ENCODE results near the gene YOD1. TPM values are rescaled to one million over a fixed set of nuclear protein-coding genes. Genes with fewer than 3 reads are reported as not detected.

Gene YOD1
- total RNA-seq, 1 donor from 2014 or later, result 13.0 TPM

DNA sequence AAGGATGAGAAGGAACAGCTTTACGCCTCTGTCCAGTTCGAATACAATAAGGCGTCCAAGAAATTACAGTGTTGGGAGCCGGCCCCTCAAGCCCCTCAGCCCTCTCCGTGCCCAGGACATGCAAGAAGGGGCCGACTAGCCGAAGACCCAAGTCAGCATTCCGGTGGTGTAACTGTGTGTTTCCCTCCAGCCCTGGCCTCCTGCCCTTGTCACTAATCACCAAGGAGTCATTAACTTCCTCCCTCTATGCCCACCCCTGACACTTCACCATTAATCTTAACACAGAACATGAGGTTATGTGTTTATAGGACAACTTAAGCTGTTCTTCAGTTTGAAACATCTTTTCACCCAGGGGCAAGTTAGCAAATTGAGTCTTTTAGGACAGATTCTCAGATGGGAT is 21.2 kb upstream of the YOD1 start:
- Histone ChIP-seq H3K27me3 (ENCODE audit: control insufficient read depth in 3 of 3, insufficient read depth in 3 of 3, low read length in 3 of 3) (no peaks in the 10 kb centered on the region), H3K9me3 (ENCODE audit: control insufficient read depth in 3 of 3, low read length in 3 of 3) (no peaks in the 10 kb centered on the region), H3K9ac (ENCODE audit: low read depth in 1 of 3, low read length in 3 of 3) (no peak overlapping the region), H3K27ac (ENCODE audit: low read depth, low read length) (no peak overlapping the region), H3K4me1 (ENCODE audit: control insufficient read depth in 3 of 3, insufficient read depth in 3 of 3, low read length in 3 of 3) (peaks cover 2 to 15% (median 11%) of the 10 kb centered on the region in 3 donors), H3K4me3 (ENCODE audit: low read length in 3 of 3) (no peak overlapping the region), H3K36me3 (ENCODE audit: control insufficient read depth in 3 of 3, insufficient read depth in 3 of 3, low read length in 3 of 3) (peaks cover 31 to 65% (median 57%) of the 10 kb centered on the region in 3 donors)

- no peaks in the 10 kb centered on the region for H3K9me3 ChIP-seq (ENCODE audit: control insufficient read depth in 3 of 3, low read length in 3 of 3)
- peaks cover 0 to 8% (median 8%) of the 10 kb centered on the region in 3 donors for H3K4me1 ChIP-seq (ENCODE audit: control insufficient read depth in 3 of 3, insufficient read depth in 3 of 3, low read length in 3 of 3)
- H3K36me3 ChIP-seq (ENCODE audit: control insufficient read depth in 3 of 3, insufficient read depth in 3 of 3, low read length in 3 of 3), result peaks cover 31 to 69% (median 57%) of the 10 kb centered on the region in 3 donors
- H3K9ac ChIP-seq (ENCODE audit: low read depth in 1 of 3, low read length in 3 of 3), result no peak overlapping the region
- H3K27ac ChIP-seq (ENCODE audit: low read depth, low read length), result no peak overlapping the region
- H3K4me3 ChIP-seq (ENCODE audit: low read length in 3 of 3), result no peak overlapping the region
- H3K27me3 ChIP-seq (ENCODE audit: control insufficient read depth in 3 of 3, insufficient read depth in 3 of 3, low read length in 3 of 3), result no peaks in the 10 kb centered on the region
Measured at GRCh38 chr1:207071426-207071825, 20.4 kb upstream of the YOD1 start.

- Histone ChIP-seq H3K9ac (ENCODE audit: low read depth in 1 of 3, low read length in 3 of 3) (no peak overlapping the region), H3K27ac (ENCODE audit: low read depth, low read length) (no peak overlapping the region), H3K36me3 (ENCODE audit: control insufficient read depth in 3 of 3, insufficient read depth in 3 of 3, low read length in 3 of 3) (peaks cover 31 to 75% (median 57%) of the 10 kb centered on the region in 3 donors), H3K4me3 (ENCODE audit: low read length in 3 of 3) (no peak overlapping the region), H3K27me3 (ENCODE audit: control insufficient read depth in 3 of 3, insufficient read depth in 3 of 3, low read length in 3 of 3) (no peaks in the 10 kb centered on the region), H3K9me3 (ENCODE audit: control insufficient read depth in 3 of 3, low read length in 3 of 3) (no peaks in the 10 kb centered on the region), H3K4me1 (ENCODE audit: control insufficient read depth in 3 of 3, insufficient read depth in 3 of 3, low read length in 3 of 3) (peaks cover 0 to 7% (median 5%) of the 10 kb centered on the region in 3 donors)
Measured at GRCh38 chr1:207070811-207071210, 19.8 kb upstream of the YOD1 start.

DNA sequence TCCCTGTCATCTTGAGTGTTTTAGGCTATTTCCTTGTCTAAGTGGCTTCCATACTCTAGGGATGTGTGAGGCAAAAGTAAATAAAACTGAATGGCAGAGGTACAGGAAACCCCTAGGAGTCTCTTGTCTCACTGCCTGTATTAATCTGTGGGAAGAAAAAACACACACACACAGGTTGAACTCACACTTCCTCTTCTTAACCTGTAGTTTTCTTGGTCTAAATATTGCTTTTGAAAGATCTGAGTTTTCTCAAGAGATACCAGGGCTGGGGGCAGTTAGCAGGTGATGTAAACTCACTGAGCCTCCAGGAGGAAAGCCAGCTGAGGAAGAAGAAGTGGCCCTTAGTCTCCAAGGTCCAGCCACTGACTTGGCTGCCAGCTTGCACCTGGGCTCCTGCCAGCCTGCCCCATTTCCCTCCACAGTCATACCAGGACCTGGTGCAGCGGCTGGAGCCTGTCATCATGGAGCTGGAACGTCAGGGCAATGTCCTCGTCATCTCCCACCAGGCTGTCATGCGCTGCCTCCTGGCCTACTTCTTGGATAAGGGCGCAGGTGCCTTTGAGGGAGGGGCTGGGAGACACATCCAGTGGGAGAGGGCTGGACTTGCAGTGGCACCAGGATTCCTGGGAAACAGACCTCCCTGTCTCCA is 19.0 kb upstream of the YOD1 start:
- no peak overlapping the region for H3K27ac ChIP-seq (ENCODE audit: low read depth, low read length)
- H3K4me1 ChIP-seq (ENCODE audit: control insufficient read depth in 3 of 3, insufficient read depth in 3 of 3, low read length in 3 of 3), result peaks cover 0 to 7% (median 5%) of the 10 kb centered on the region in 3 donors
- H3K9me3 ChIP-seq (ENCODE audit: control insufficient read depth in 3 of 3, low read length in 3 of 3), result no peaks in the 10 kb centered on the region
- no peak overlapping the region for H3K4me3 ChIP-seq (ENCODE audit: low read length in 3 of 3)
- peaks cover 31 to 75% (median 54%) of the 10 kb centered on the region in 3 donors for H3K36me3 ChIP-seq (ENCODE audit: control insufficient read depth in 3 of 3, insufficient read depth in 3 of 3, low read length in 3 of 3)
- H3K27me3 ChIP-seq (ENCODE audit: control insufficient read depth in 3 of 3, insufficient read depth in 3 of 3, low read length in 3 of 3), result no peaks in the 10 kb centered on the region
- H3K9ac ChIP-seq (ENCODE audit: low read depth in 1 of 3, low read length in 3 of 3), result peak overlapping the region in 1 of 3 donors; percentile 8

DNA sequence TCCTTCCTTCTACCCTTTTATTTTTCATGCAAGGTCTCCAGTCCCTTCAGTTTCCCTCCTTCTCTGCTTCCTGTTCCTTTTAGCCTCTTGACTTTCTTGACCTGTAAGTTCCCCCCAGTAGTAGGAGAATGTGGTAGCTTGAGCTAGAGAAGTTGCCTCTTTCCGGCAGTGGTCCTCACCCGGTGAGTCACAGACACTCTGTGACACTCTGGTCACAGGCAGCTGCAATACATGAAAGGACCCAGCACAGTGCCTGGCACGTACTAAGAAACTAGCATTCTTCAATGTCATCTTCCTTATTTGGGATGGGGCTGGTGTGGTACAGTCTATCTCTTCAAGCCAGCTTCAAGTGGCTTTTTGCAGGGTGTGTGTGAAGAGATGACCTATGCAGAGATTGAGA is 18.1 kb upstream of the YOD1 start:
- Histone ChIP-seq H3K36me3 (ENCODE audit: control insufficient read depth in 3 of 3, insufficient read depth in 3 of 3, low read length in 3 of 3) (peaks cover 34 to 69% (median 45%) of the 10 kb centered on the region in 3 donors), H3K9ac (ENCODE audit: low read depth in 1 of 3, low read length in 3 of 3) (no peak overlapping the region), H3K27me3 (ENCODE audit: control insufficient read depth in 3 of 3, insufficient read depth in 3 of 3, low read length in 3 of 3) (no peaks in the 10 kb centered on the region), H3K9me3 (ENCODE audit: control insufficient read depth in 3 of 3, low read length in 3 of 3) (no peaks in the 10 kb centered on the region), H3K4me3 (ENCODE audit: low read length in 3 of 3) (no peak overlapping the region), H3K27ac (ENCODE audit: low read depth, low read length) (no peak overlapping the region), H3K4me1 (ENCODE audit: control insufficient read depth in 3 of 3, insufficient read depth in 3 of 3, low read length in 3 of 3) (peaks cover 3 to 10% (median 9%) of the 10 kb centered on the region in 3 donors)

DNA sequence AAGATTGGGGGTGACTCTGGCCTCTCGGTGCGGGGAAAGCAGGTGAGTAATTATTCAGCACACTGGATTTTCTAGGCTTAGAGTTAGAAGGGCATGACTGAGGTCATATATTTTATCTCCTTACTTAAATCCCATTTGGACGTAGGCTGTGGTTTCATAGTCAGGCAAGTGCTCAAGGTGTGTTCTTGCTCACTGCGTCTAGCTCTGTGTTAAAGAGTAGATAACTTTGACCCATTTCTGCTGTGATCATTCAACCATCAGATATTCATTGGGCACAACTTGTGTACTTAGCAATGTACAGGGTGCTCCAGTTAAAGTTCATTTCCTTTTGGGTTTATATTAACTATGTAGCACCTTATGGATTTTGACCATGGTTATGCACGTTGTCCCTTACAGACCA is 16.7 kb upstream of the YOD1 start:
- H3K9ac ChIP-seq (ENCODE audit: low read depth in 1 of 3, low read length in 3 of 3), result no peak overlapping the region
- H3K9me3 ChIP-seq (ENCODE audit: control insufficient read depth in 3 of 3, low read length in 3 of 3), result no peaks in the 10 kb centered on the region
- H3K4me1 ChIP-seq (ENCODE audit: control insufficient read depth in 3 of 3, insufficient read depth in 3 of 3, low read length in 3 of 3), result peaks cover 3 to 18% (median 10%) of the 10 kb centered on the region in 3 donors
- H3K27me3 ChIP-seq (ENCODE audit: control insufficient read depth in 3 of 3, insufficient read depth in 3 of 3, low read length in 3 of 3), result no peaks in the 10 kb centered on the region
- no peak overlapping the region for H3K4me3 ChIP-seq (ENCODE audit: low read length in 3 of 3)
- H3K36me3 ChIP-seq (ENCODE audit: control insufficient read depth in 3 of 3, insufficient read depth in 3 of 3, low read length in 3 of 3), result peaks cover 48 to 75% (median 52%) of the 10 kb centered on the region in 3 donors
- H3K27ac ChIP-seq (ENCODE audit: low read depth, low read length), result no peak overlapping the region

DNA sequence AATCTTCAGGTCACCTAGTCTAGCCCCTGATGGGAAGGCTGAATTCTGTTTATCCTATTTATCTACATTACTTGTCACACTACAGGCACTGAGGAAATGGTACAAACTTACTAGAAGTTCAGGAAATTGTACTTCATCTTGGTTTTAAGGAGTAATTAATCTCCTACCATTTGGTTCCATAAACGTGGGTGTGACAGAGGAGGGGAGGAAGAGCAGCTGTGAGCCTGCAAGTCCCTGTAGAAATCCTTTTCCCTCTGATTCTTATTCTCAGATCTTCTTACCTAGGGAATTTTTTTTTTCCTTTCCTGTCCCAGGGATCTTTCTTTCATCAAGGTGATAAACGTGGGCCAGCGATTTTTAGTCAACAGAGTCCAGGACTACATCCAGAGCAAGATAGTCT is 16.2 kb upstream of the YOD1 start:
- H3K4me1 ChIP-seq (ENCODE audit: control insufficient read depth in 3 of 3, insufficient read depth in 3 of 3, low read length in 3 of 3), result peaks cover 3 to 18% (median 10%) of the 10 kb centered on the region in 3 donors
- H3K4me3 ChIP-seq (ENCODE audit: low read length in 3 of 3), result no peak overlapping the region
- H3K27me3 ChIP-seq (ENCODE audit: control insufficient read depth in 3 of 3, insufficient read depth in 3 of 3, low read length in 3 of 3), result no peaks in the 10 kb centered on the region
- H3K9ac ChIP-seq (ENCODE audit: low read depth in 1 of 3, low read length in 3 of 3), result no peak overlapping the region
- H3K9me3 ChIP-seq (ENCODE audit: control insufficient read depth in 3 of 3, low read length in 3 of 3), result no peaks in the 10 kb centered on the region
- H3K27ac ChIP-seq (ENCODE audit: low read depth, low read length), result no peak overlapping the region
- peaks cover 50 to 75% (median 53%) of the 10 kb centered on the region in 3 donors for H3K36me3 ChIP-seq (ENCODE audit: control insufficient read depth in 3 of 3, insufficient read depth in 3 of 3, low read length in 3 of 3)

- Histone ChIP-seq H3K27ac (ENCODE audit: low read depth, low read length) (peak overlapping the region; percentile 57), H3K9ac (ENCODE audit: low read depth in 1 of 3, low read length in 3 of 3) (peak overlapping the region in 1 of 3 donors; percentile 61), H3K36me3 (ENCODE audit: control insufficient read depth in 3 of 3, insufficient read depth in 3 of 3, low read length in 3 of 3) (peaks cover 39 to 61% (median 50%) of the 10 kb centered on the region in 3 donors)
Measured at GRCh38 chr1:207064561-207064960, 13.6 kb upstream of the YOD1 start.

GRCh38 chr1:207063014-207063413 is 12.0 kb upstream of the YOD1 start:
- H3K9ac ChIP-seq (ENCODE audit: low read depth in 1 of 3, low read length in 3 of 3), result no peak overlapping the region
- H3K36me3 ChIP-seq (ENCODE audit: control insufficient read depth in 3 of 3, insufficient read depth in 3 of 3, low read length in 3 of 3), result peaks cover 27 to 50% (median 37%) of the 10 kb centered on the region in 3 donors
- no peak overlapping the region for H3K27ac ChIP-seq (ENCODE audit: low read depth, low read length)
- peaks cover 11 to 33% (median 28%) of the 10 kb centered on the region in 3 donors for H3K4me1 ChIP-seq (ENCODE audit: control insufficient read depth in 3 of 3, insufficient read depth in 3 of 3, low read length in 3 of 3)
- H3K9me3 ChIP-seq (ENCODE audit: control insufficient read depth in 3 of 3, low read length in 3 of 3), result no peaks in the 10 kb centered on the region
- H3K4me3 ChIP-seq (ENCODE audit: low read length in 3 of 3), result no peak overlapping the region
- no peaks in the 10 kb centered on the region for H3K27me3 ChIP-seq (ENCODE audit: control insufficient read depth in 3 of 3, insufficient read depth in 3 of 3, low read length in 3 of 3)

More at GRCh38 chr1:207064561-207064960, 13.6 kb upstream of the YOD1 start:
- Histone ChIP-seq H3K27me3 (ENCODE audit: control insufficient read depth in 3 of 3, insufficient read depth in 3 of 3, low read length in 3 of 3) (no peaks in the 10 kb centered on the region), H3K9me3 (ENCODE audit: control insufficient read depth in 3 of 3, low read length in 3 of 3) (no peaks in the 10 kb centered on the region), H3K4me3 (ENCODE audit: low read length in 3 of 3) (no peak overlapping the region), H3K4me1 (ENCODE audit: control insufficient read depth in 3 of 3, insufficient read depth in 3 of 3, low read length in 3 of 3) (peaks cover 4 to 22% (median 17%) of the 10 kb centered on the region in 3 donors)

- Histone ChIP-seq H3K9me3 (ENCODE audit: control insufficient read depth in 3 of 3, low read length in 3 of 3) (no peaks in the 10 kb centered on the region), H3K36me3 (ENCODE audit: control insufficient read depth in 3 of 3, insufficient read depth in 3 of 3, low read length in 3 of 3) (peaks cover 19 to 41% (median 31%) of the 10 kb centered on the region in 3 donors), H3K9ac (ENCODE audit: low read depth in 1 of 3, low read length in 3 of 3) (no peak overlapping the region), H3K27me3 (ENCODE audit: control insufficient read depth in 3 of 3, insufficient read depth in 3 of 3, low read length in 3 of 3) (no peaks in the 10 kb centered on the region), H3K4me3 (ENCODE audit: low read length in 3 of 3) (no peak overlapping the region), H3K27ac (ENCODE audit: low read depth, low read length) (no peak overlapping the region), H3K4me1 (ENCODE audit: control insufficient read depth in 3 of 3, insufficient read depth in 3 of 3, low read length in 3 of 3) (peaks cover 11 to 33% (median 28%) of the 10 kb centered on the region in 3 donors)
Measured at GRCh38 chr1:207062058-207062457, 11.1 kb upstream of the YOD1 start.
